ENCODE data around the gene RRP15. TPM values are rescaled to one million over a fixed set of nuclear protein-coding genes. Genes with fewer than 3 reads are reported as not detected.

RRP15 gene
- total RNA-seq, 1 experiment from 2014 or later = 25.5 TPM

GRCh38 chr1:218292515-218292914 lies 7.4 kb downstream of the RRP15 start:
- ChIA-PET RAD21 (ENCODE audit: low non-redundant PET in 1 of 2, low total read pairs in 2 of 2, uncharacterized antibody in 2 of 2, unreplicated experiment in 2 of 2) (no interaction called here), CTCF (no interaction called here), POLR2A (no interaction called here)
- intact Hi-C loops (cut with micrococcal nuclease) = no loop called here
- Histone ChIP-seq H3K27ac (ENCODE audit: low read depth, low read length) (no peak overlapping the region), H3K4me1 (ENCODE audit: control insufficient read depth in 1 of 2, insufficient read depth in 2 of 2, low read length in 2 of 2) (no peaks in the 10 kb centered on the region), H3K9me3 (ENCODE audit: control insufficient read depth in 1 of 2, insufficient read depth in 1 of 2, low read depth in 1 of 2, low read length in 2 of 2) (no peaks in the 10 kb centered on the region), H3K36me3 (ENCODE audit: control insufficient read depth in 1 of 2, insufficient read depth in 2 of 2, low read length in 2 of 2) (no peaks in the 10 kb centered on the region), H3K4me3 (replicated peaks in 1 of 2; ENCODE audit: low read depth in 1 of 2, low read length in 2 of 2) (no peak overlapping the region), H3K4me2 (ENCODE audit: low read length) (no peak overlapping the region), H2AFZ (ENCODE audit: low read depth, low read length, poor library complexity, severe bottlenecking) (no peak overlapping the region), H3K9me2 (ENCODE audit: insufficient read depth) (no peaks in the 10 kb centered on the region), H4K20me1 (ENCODE audit: insufficient read depth) (peaks cover 3% of the 10 kb centered on the region; the same call in 1 of the 2 replicates), H3K79me2 (ENCODE audit: insufficient read depth, low read length) (peaks cover 99% of the 10 kb centered on the region), H3K9ac (ENCODE audit: low read length) (no peak overlapping the region), H3K27me3 (ENCODE audit: insufficient read depth, low read length) (no peaks in the 10 kb centered on the region)
- no TSS peak for BruUV-seq (replicated peaks)
- DNase-seq (ENCODE audit: low read depth, low spot score) (no peak), ATAC-seq (no peak)
- TF ChIP-seq, protein P1, sequence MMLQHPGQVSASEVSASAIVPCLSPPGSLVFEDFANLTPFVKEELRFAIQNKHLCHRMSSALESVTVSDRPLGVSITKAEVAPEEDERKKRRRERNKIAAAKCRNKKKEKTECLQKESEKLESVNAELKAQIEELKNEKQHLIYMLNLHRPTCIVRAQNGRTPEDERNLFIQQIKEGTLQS (IDR thresholded peaks at IDR 0.05) = no peak
- TF ChIP-seq EGR1 (IDR thresholded peaks at IDR 0.05; ENCODE audit: low read depth) = no peak
- no peak for TF ChIP-seq POLR2A (IDR thresholded peaks at IDR 0.05; ENCODE audit: borderline replicate concordance, extremely low read depth, insufficient read depth, insufficient read length)
- TF ChIP-seq SP1 (IDR thresholded peaks at IDR 0.05; ENCODE audit: low read depth) = no peak
- no peak for TF ChIP-seq POLR2AphosphoS5 (IDR thresholded peaks at IDR 0.05; ENCODE audit: low read depth, low read length)
- no peak for TF ChIP-seq CTCF (IDR thresholded peaks at IDR 0.05 in 2 of 3, conservative IDR thresholded peaks at IDR 0.05 in 1 of 3; ENCODE audit: borderline replicate concordance in 1 of 3, insufficient read depth in 1 of 3, low read depth in 2 of 3, low read length in 2 of 3)
- no peak for TF ChIP-seq YY1 (IDR thresholded peaks at IDR 0.05; ENCODE audit: extremely low read depth, insufficient replicate concordance, low read depth, low read length)
- TF ChIP-seq MAX (IDR thresholded peaks at IDR 0.05) = no peak
- no peak for TF ChIP-seq RAD21 (IDR thresholded peaks at IDR 0.05; ENCODE audit: low read depth)
- no peak for TF ChIP-seq CEBPB (IDR thresholded peaks at IDR 0.05; ENCODE audit: low read depth)
- no peak for TF ChIP-seq EZH2 (IDR thresholded peaks at IDR 0.05)
- no peak for TF ChIP-seq EZH2phosphoT487 (IDR thresholded peaks at IDR 0.05; ENCODE audit: borderline replicate concordance)
- no peak for TF ChIP-seq CBX3 (IDR thresholded peaks at IDR 0.05; ENCODE audit: low read depth)
- no peak for TF ChIP-seq SRF (IDR thresholded peaks at IDR 0.05; ENCODE audit: low read depth)
- no peak for TF ChIP-seq ZBTB33 (IDR thresholded peaks at IDR 0.05; ENCODE audit: extremely low read depth, insufficient replicate concordance, low read length)
- TF ChIP-seq SIN3A (IDR thresholded peaks at IDR 0.05; ENCODE audit: low read depth) = no peak
